ENCODE measurements around the gene UBE4A. TPM values are rescaled to one million over a fixed set of nuclear protein-coding genes. Genes with fewer than 3 reads are reported as not detected.

Gene UBE4A
- polyA plus RNA-seq, 1 of the 3 experiments (the other 2 are of a cell fraction) = 7.7 TPM

GRCh38 chr11:118406599-118407166 is 47.3 kb downstream of the UBE4A start:
- 93% methylated on average over 7 of the region's 7 CpGs for WGBS (ENCODE audit: low lambda C conversion rate)
- Histone ChIP-seq H3K4me2 (no peak overlapping the region), H3F3A (replicated peaks; ENCODE audit: insufficient read depth) (peaks cover 7% of the 10 kb centered on the region), H3K9ac (no peak overlapping the region), H3K4me1 (ENCODE audit: control insufficient read depth in 1 of 2, insufficient read depth in 2 of 2, low read depth in 1 of 2, low read length in 1 of 2) (peaks cover 4 to 14% of the 10 kb centered on the region in 2 experiments; a peak in 2 of 4 replicates), H3K27ac (ENCODE audit: low read depth in 2 of 2, low read length in 1 of 2) (no peak overlapping the region), H3K9me3 (no peaks in the 10 kb centered on the region), H3K9me2 (no peaks in the 10 kb centered on the region), H3K4me3 (ENCODE audit: low read depth in 2 of 2, low read length in 1 of 2) (no peak overlapping the region), H4K20me1 (ENCODE audit: insufficient read depth) (peaks cover 38% of the 10 kb centered on the region; the same call in 1 of the 2 replicates), H2AFZ (ENCODE audit: low read depth) (no peak overlapping the region), H3K27me3 (ENCODE audit: insufficient read depth) (no peaks in the 10 kb centered on the region), H3K36me3 (replicated peaks in 1 of 2; ENCODE audit: control insufficient read depth in 1 of 2, insufficient read depth in 2 of 2, low read length in 1 of 2) (peaks cover 51% of the 10 kb centered on the region in 2 experiments), H3K79me2 (ENCODE audit: insufficient read depth) (peaks cover 78% of the 10 kb centered on the region)
- CTCF ChIA-PET = interaction anchor here (1.7 kb wide), 1 partner anchor 8 kb away, joined by 7 read pairs; no protein-coding TSS in a partner anchor
- POLR2A ChIA-PET = no interaction called here
- TF ChIP-seq MEF2A (IDR thresholded peaks at IDR 0.05; ENCODE audit: borderline replicate concordance, low read depth) (no peak), REST (IDR thresholded peaks at IDR 0.05; ENCODE audit: low read depth, low read length) (no peak)
- DNase-seq = no peak

- no peaks in the 10 kb centered on the region for H3K9me3 ChIP-seq
- H3K27ac ChIP-seq (ENCODE audit: low read depth in 2 of 2, low read length in 1 of 2) = no peak overlapping the region
- H3K27me3 ChIP-seq (ENCODE audit: insufficient read depth) = no peaks in the 10 kb centered on the region
- peaks cover 2 to 3% of the 10 kb centered on the region in 2 experiments; a peak in 2 of 4 replicates for H3K4me1 ChIP-seq (ENCODE audit: control insufficient read depth in 1 of 2, insufficient read depth in 2 of 2, low read depth in 1 of 2, low read length in 1 of 2)
- peaks cover 15% of the 10 kb centered on the region; the same call in 1 of the 2 replicates for H4K20me1 ChIP-seq (ENCODE audit: insufficient read depth)
- H3K9ac ChIP-seq = no peak overlapping the region
- no peak overlapping the region for H2AFZ ChIP-seq (ENCODE audit: low read depth)
- peaks cover 7% of the 10 kb centered on the region for H3F3A ChIP-seq (replicated peaks; ENCODE audit: insufficient read depth)
- H3K9me2 ChIP-seq = no peaks in the 10 kb centered on the region
- peaks cover 43% of the 10 kb centered on the region for H3K79me2 ChIP-seq (ENCODE audit: insufficient read depth)
- CTCF ChIA-PET = no interaction called here
- no peak overlapping the region for H3K4me3 ChIP-seq (ENCODE audit: low read depth in 2 of 2, low read length in 1 of 2)
- TF ChIP-seq MEF2A (IDR thresholded peaks at IDR 0.05; ENCODE audit: borderline replicate concordance, low read depth) (no peak), RCOR1 (IDR thresholded peaks at IDR 0.05; ENCODE audit: low read length) (no peak), CHD2 (IDR thresholded peaks at IDR 0.05; ENCODE audit: low read length, partially characterized antibody) (no peak), MXI1 (IDR thresholded peaks at IDR 0.05; ENCODE audit: low read depth, low read length) (no peak), TCF12 (IDR thresholded peaks at IDR 0.05) (no peak), TEAD4 (IDR thresholded peaks at IDR 0.05; ENCODE audit: borderline replicate concordance, insufficient read depth) (no peak), FOXM1 (IDR thresholded peaks at IDR 0.05; ENCODE audit: low read depth) (no peak)
- peaks cover 37 to 52% of the 10 kb centered on the region in 2 experiments for H3K36me3 ChIP-seq (replicated peaks in 1 of 2; ENCODE audit: control insufficient read depth in 1 of 2, insufficient read depth in 2 of 2, low read length in 1 of 2)
- no peak for DNase-seq
- 87% methylated on average over 7 of the region's 7 CpGs for WGBS (ENCODE audit: low lambda C conversion rate)
- H3K4me2 ChIP-seq = no peak overlapping the region
- POLR2A ChIA-PET = no interaction called here
Measured at GRCh38 chr11:118410055-118410745, 50.8 kb downstream of the UBE4A start.

Data from SK-N-SH (cell line).